Gastrocnemius medialis (tissue), 4 donors: ENCODE data around the gene CBLL1. TPM values are rescaled to one million over a fixed set of nuclear protein-coding genes. Genes with fewer than 3 reads are reported as not detected.

Experiments
- ATAC-seq, 2 donors: fragments of 150-250 bp; one replicate each; pipeline ENCODE4 v1.9.1; 2016
- DNase-seq, 2 donors: peaks; one replicate each; pipeline ENCODE4 v3.0.0-alpha.2; 2019
- H3K27ac ChIP-seq, 4 donors: fragments of 200-600 bp; sonication (generic); 1 replicate in 1 of 4; 2 replicates in 3 of 4; pipeline ENCODE4 v1.5.1; 2016 to 2018; ENCODE audit warnings: mild to moderate bottlenecking in 2 of 4, moderate library complexity in 1 of 4
- H3K27me3 ChIP-seq, 3 donors: fragments of 200-600 bp; sonication (generic) in 2 of 3; 1 replicate in 1 of 3; 2 replicates in 2 of 3; pipeline versions ENCODE4 v1.5.1 to v1.6.0; 2016 to 2019; ENCODE audit warnings: mild to moderate bottlenecking in 1 of 3, moderate library complexity in 1 of 3
- H3K36me3 ChIP-seq, 2 donors: fragments of 200-600 bp; sonication (generic) in 1 of 2; one replicate each; pipeline ENCODE4 v1.5.1; 2017 to 2018
- H3K4me1 ChIP-seq, 2 donors: fragments of 200-600 bp; sonication (generic) in 1 of 2; one replicate each; pipeline ENCODE4 v1.5.1; 2016 to 2017; ENCODE audit warnings: mild to moderate bottlenecking in 2 of 2
- H3K4me3 ChIP-seq, 4 donors: fragments of 200-600 bp; sonication (generic) in 3 of 4; 1 replicate in 1 of 4; 2 replicates in 3 of 4; pipeline ENCODE4 v1.5.1; 2016 to 2019; ENCODE audit warnings: mild to moderate bottlenecking in 2 of 4
- H3K9me3 ChIP-seq, 3 donors: fragments of 200-600 bp; sonication (generic) in 2 of 3; 1 replicate in 1 of 3; 2 replicates in 2 of 3; pipeline ENCODE4 v1.5.1; 2016 to 2019
- POLR2A ChIP-seq, 2 donors: fragments of 450-650 bp; IDR thresholded peaks; one replicate each; pipeline ENCODE4 v1.6.1; 2017; ENCODE audit warnings: antibody characterized with exemption in 2 of 2, mild to moderate bottlenecking in 2 of 2, moderate library complexity in 2 of 2
- in situ Hi-C, 4 donors: fragments of 200-750 bp; cut with MboI; loops; one replicate each; pipeline versions ENCODE4 v1.15.0 to v1.8.0; 2017; ENCODE audit warnings: low sequenced_read_pairs in 4 of 4
- intact Hi-C: fragments of 100-400 bp; cut with DNase I; formaldehyde crosslinking; loops from one replicate; pipeline ENCODE4 v1.15.1; 2023; ENCODE audit warnings: low total_unique reads
- total RNA-seq, 4 donors: library from RNA; depleted of rRNA; stranded (reverse); fragments of >200 nt; gene quantifications; one replicate each; pipeline versions ENCODE4 v1.1.0 to v1.2.3, GENCODE V29; 2016
- TF ChIP-seq, protein P1 (sequence below), 5 experiments: fragments of 450-650 bp in 3 of 5; fragments of 200-600 bp in 2 of 5; sonication (generic) in 2 of 5; IDR thresholded peaks in 4 of 5; conservative IDR thresholded peaks in 1 of 5; 1 replicate in 4 of 5; 2 replicates in 1 of 5; pipeline ENCODE4 v1.5.1; 2016 to 2019; ENCODE audit warnings: antibody characterized with exemption in 5 of 5, mild to moderate bottlenecking in 3 of 5, moderate library complexity in 3 of 5

The CBLL1 gene
- total RNA-seq, 4 donors from 2014 or later = 21.6 to 49.6 (median 34.8) TPM

DNA sequence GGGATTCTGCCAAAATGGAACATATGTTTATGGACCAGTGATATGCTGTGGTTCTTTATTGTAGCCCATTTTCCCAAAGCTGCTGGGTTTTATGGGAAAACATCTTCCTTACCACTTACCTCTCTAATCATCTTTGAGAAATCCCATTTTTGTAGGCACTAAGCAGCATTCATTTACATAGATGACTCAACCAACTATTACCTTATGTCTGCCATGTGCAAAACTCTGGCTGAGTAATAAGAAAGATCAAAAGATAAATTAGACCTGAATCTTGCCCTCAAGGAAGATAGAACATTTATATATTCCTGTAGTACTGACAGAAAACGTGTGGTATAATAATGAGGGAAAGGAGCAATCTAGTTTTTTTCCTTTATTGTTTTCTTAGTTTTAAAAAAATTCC, 24.3 kb downstream of the CBLL1 start:
- H3K9me3 ChIP-seq = no peaks in the 10 kb centered on the region
- in situ Hi-C loops = no loop called here
- no peaks in the 10 kb centered on the region for H3K36me3 ChIP-seq
- H3K4me3 ChIP-seq = no peak overlapping the region
- no peaks in the 10 kb centered on the region for H3K27me3 ChIP-seq
- TF ChIP-seq, protein P1, sequence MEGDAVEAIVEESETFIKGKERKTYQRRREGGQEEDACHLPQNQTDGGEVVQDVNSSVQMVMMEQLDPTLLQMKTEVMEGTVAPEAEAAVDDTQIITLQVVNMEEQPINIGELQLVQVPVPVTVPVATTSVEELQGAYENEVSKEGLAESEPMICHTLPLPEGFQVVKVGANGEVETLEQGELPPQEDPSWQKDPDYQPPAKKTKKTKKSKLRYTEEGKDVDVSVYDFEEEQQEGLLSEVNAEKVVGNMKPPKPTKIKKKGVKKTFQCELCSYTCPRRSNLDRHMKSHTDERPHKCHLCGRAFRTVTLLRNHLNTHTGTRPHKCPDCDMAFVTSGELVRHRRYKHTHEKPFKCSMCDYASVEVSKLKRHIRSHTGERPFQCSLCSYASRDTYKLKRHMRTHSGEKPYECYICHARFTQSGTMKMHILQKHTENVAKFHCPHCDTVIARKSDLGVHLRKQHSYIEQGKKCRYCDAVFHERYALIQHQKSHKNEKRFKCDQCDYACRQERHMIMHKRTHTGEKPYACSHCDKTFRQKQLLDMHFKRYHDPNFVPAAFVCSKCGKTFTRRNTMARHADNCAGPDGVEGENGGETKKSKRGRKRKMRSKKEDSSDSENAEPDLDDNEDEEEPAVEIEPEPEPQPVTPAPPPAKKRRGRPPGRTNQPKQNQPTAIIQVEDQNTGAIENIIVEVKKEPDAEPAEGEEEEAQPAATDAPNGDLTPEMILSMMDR (IDR thresholded peaks at IDR 0.05 in 4 of 5, conservative IDR thresholded peaks at IDR 0.05 in 1 of 5) = no peak
- no peak for TF ChIP-seq POLR2A (IDR thresholded peaks at IDR 0.05)
- intact Hi-C loops = no loop called here
- DNase-seq (no peak), ATAC-seq (no peak)
- no peak overlapping the region for H3K27ac ChIP-seq
- H3K4me1 ChIP-seq = no peaks in the 10 kb centered on the region

DNA sequence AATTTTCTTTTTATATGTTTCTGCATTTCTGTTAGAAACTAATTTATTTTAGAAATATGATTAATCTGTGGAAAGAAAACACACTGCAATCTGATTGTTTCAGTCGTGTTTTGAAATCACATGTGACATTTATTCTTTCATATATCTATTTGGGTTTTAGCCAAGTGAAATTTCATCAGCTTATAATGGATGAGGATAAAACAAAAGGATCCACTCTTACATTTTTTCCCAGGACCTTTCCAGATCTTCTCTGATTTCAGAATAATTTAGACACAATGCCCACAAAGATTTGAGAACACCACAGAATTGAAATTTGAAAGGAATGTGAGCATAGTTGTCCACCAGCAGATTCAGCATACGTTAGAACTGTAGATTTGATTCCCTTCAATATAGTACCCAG, 29.1 kb downstream of the CBLL1 start:
- ATAC-seq (no peak), DNase-seq (no peak)
- Histone ChIP-seq H3K36me3 (no peaks in the 10 kb centered on the region), H3K4me3 (no peak overlapping the region), H3K27ac (no peak overlapping the region), H3K9me3 (no peaks in the 10 kb centered on the region), H3K27me3 (no peaks in the 10 kb centered on the region), H3K4me1 (no peaks in the 10 kb centered on the region)
- in situ Hi-C loops = no loop called here
- TF ChIP-seq POLR2A (IDR thresholded peaks at IDR 0.05) = no peak
- TF ChIP-seq, protein P1 (IDR thresholded peaks at IDR 0.05 in 4 of 5, conservative IDR thresholded peaks at IDR 0.05 in 1 of 5) = no peak
- intact Hi-C loops = no loop called here

DNA sequence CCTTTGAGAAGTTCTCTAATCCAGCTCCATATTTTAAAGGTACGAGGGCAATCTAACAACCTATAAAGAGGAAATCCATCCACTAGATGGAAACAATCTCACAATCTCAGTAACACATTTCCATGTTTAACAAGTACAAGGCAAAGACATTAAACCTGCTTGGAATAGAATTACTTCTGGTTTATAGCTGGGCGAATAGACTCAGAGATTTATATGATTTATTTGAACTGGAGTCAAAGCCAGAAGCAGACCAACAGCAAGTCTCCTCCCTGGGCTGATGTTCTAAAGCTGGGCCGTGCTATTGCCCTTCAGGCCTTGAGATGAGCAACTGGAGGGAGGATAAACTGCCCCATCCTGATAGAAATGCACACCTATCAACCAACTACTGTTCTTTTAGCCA, 33.8 kb downstream of the CBLL1 start:
- Histone ChIP-seq H3K4me3 (no peak overlapping the region), H3K4me1 (no peaks in the 10 kb centered on the region), H3K27ac (no peak overlapping the region), H3K36me3 (no peaks in the 10 kb centered on the region), H3K9me3 (no peaks in the 10 kb centered on the region), H3K27me3 (no peaks in the 10 kb centered on the region)
- no peak for ATAC-seq
- DNase-seq = no peak
- no peak for TF ChIP-seq POLR2A (IDR thresholded peaks at IDR 0.05)
- TF ChIP-seq, protein P1 (IDR thresholded peaks at IDR 0.05 in 4 of 5, conservative IDR thresholded peaks at IDR 0.05 in 1 of 5) = no peak
- in situ Hi-C loops (no loop called here), intact Hi-C loops (no loop called here)

DNA sequence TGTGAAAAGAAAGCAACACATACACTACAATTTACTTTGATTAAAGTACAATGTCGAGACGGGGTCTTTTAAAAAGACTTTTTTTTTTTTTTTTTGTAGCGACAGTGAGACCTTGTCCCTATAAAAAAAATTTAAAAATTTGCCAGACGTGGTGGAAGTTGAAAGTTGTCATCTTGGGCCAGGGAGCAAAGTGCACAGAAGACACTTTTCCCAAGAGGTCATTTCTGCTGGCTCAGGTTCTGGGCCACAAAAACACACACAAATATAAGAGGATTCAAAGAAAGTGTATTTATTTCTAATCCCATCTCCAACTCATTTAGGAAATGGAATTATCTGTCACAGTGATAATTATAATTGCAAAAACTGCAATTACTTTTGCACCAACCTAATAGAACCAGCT, 34.3 kb downstream of the CBLL1 start:
- Histone ChIP-seq H3K4me3 (no peak overlapping the region), H3K9me3 (no peaks in the 10 kb centered on the region), H3K4me1 (no peaks in the 10 kb centered on the region), H3K27me3 (no peaks in the 10 kb centered on the region), H3K27ac (no peak overlapping the region), H3K36me3 (no peaks in the 10 kb centered on the region)
- DNase-seq (no peak), ATAC-seq (no peak)
- in situ Hi-C loops (no loop called here), intact Hi-C loops (no loop called here)
- no peak for TF ChIP-seq POLR2A (IDR thresholded peaks at IDR 0.05)
- TF ChIP-seq, protein P1 (IDR thresholded peaks at IDR 0.05 in 4 of 5, conservative IDR thresholded peaks at IDR 0.05 in 1 of 5) = no peak

DNA sequence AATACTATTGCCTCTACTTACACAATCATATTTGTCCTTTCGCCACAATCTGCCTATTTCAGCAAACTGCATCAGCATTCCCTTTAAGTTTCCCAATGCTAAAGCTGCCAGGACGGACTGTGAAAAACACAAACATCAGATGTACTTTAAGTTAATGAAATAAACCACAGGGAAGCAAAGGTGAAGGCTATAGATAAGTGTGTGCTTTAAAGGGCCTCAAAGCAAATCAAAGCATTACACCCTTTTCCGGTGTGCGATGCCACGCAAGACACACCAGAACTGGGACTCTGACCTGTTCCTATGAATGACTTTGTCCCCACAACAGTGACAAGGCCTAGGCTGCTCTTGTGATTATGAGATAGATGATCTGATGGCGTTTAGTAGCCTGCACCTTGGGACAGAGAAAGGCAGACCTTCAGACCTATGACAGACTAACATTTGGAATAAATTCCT, 35.7 kb downstream of the CBLL1 start:
- intact Hi-C loops = no loop called here
- Histone ChIP-seq H3K36me3 (no peaks in the 10 kb centered on the region), H3K4me1 (no peaks in the 10 kb centered on the region), H3K27me3 (no peaks in the 10 kb centered on the region), H3K9me3 (no peaks in the 10 kb centered on the region), H3K4me3 (no peak overlapping the region), H3K27ac (no peak overlapping the region)
- TF ChIP-seq POLR2A (IDR thresholded peaks at IDR 0.05) = no peak
- TF ChIP-seq, protein P1 (IDR thresholded peaks at IDR 0.05 in 4 of 5, conservative IDR thresholded peaks at IDR 0.05 in 1 of 5) = no peak
- DNase-seq (no peak), ATAC-seq (no peak)
- in situ Hi-C loops = no loop called here
